Cerebellar nuclear complex (tissue), 1 donor: ENCODE results near the gene PGAM1.
"Not testable (repeated sequence)": the region's sequence is repeated elsewhere in the genome, so short reads cannot be mapped to it uniquely, and the experiment has no call there.

Experiments used
- DNase-seq, 2 experiments: peaks; one replicate each; lab custom pipeline; 2025; lab: John Stamatoyannopoulos, UW

Gene PGAM1

DNA sequence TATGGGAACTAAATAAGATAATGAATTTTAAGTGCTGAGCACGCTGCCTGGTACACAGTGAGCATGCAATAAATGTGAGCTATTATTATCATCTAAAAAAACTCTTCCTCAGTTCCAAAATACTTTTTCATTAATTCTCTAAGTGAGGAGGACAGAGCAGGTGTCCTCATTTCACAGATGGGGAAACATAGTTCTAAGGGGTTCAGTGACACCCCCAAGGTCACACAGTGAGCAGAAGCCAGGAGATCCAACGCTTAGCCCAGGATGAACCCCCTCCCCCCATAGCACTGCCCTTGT, 18.1 kb upstream of the PGAM1 start:
- no peak for DNase-seq

DNA sequence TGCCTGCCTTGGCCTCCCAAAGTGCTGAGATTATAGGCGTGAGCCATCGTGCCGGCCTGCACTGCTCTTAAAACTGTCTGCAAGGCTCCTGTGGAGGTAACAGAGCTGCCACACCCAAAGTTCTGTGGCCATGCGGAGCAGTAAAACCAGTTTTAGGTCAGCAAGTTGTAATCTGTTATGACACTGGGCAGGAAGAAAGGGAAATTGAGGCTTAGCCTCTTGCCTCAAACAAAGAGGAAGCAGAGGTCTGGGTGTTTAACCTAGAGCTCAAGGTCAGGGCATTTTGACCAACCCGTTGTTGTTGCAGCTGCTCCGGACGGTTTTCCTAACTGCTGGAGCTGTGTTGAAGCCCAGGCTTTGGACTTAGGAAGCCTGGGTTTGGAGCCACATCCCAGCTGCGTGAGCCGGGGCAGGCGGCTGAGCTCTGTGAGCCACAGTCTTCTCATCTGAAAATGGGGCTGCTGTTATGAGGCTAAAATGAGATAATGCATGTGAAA, 17.4 kb upstream of the PGAM1 start:
- DNase-seq, result no peak

GRCh38 chr10:97411406-97411805, 14.6 kb upstream of the PGAM1 start:
- DNase-seq, result no peak

DNA sequence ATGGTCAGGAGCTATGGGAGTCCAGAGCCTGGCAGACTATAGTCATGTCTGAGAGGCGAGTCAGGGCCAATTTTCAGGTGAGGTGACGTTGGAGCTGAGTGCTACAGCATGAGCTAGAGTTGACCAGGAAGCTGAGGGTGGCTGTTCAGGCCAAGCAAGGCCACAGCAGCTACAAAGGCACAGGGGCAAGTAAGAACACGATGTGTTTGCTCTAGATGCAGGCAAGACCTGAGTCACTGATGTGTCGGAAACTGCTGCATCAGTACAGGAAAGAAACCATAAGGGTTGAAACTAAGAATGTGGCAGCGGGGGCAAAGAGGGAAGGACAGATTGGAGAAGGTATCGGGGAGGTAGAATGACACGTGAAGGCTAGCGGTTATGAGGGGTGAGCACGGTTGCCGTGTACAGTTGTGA, 13.1 kb upstream of the PGAM1 start:
- DNase-seq, result no peak

DNA sequence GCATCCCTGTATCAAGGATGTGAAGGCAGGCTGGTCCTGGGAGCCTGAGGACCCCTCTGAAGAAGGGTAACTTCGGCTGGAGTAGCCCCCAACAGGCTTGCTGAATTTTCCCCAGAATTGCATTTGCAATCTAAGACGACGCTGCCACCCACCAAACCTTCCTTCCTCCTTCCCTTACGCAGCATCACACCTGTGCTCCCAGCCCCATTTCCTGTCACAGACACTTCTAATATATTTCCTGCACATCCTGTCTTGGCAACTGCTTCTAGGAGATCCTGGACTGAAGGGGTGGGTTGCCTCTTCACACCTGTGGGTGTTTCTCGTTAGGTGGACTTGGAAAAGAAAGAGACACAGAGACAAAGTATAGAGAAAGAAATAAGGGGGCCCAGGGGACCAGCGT, 9.4 kb upstream of the PGAM1 start:
- DNase-seq, result no peak

DNA sequence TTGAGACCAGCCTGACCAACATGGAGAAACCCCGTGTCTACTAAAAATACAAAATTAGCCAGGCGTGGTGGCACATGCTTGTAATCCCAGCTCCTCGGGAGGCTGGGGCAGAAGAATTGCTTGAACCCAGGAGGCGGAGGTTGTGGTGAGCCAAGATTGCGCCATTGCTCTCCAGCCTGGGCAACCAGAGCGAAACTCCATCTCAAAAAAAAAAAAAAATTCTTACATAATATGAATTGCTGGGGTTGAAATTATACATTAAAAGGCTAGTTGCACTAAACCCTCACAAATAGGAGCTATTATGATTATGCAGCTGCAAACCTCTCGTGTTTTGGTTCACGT, 2.3 kb upstream of the PGAM1 start:
- not testable (repeated sequence) for DNase-seq

DNA sequence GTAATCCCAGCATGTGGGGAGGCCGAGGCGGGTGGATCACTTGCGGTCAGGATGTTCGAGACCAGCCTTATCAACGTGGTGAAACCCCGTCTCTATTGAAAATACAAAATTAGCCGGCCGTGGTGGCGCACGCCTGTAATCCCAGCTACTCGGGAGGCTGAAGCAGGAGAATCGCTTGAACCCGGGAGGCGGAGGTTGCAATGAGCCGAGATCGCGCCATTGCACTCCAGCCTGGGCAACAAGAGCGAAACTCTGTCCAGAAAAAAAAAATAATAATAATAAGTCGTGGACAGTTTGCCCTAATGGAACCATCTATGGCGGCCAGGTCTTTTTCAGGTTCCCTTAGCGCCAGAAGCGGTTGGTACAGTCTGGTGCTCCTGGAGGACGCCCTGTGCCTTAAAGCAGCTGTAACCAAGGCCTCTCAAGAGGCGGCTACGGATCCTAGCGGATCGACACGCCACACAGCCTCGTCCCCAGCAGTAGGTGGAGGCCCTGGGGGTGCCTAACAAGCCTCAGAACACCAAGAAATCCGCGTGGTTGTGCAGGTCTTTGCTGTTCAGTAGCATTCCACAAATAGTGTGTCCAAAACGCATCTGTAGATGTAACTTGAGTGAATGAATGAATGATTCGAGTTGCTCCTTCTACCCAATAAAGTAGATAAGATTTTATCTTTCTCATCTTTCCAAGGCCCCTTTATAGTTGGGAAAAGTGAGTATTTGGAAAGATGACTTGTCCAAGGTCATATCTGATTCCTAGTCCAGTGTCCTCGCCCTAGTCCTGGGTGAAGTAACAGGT, 982 bp downstream of the PGAM1 start:
- no peak for DNase-seq

- DNase-seq, result no peak
These were observed 1.7 kb downstream of the PGAM1 start for GRCh38 chr10:97427571-97428179.

GRCh38 chr10:97428572-97428981, 2.6 kb downstream of the PGAM1 start:
- no peak for DNase-seq

- DNase-seq, result no peak
These were observed 8.1 kb downstream of the PGAM1 start for GRCh38 chr10:97434055-97434454.

DNA sequence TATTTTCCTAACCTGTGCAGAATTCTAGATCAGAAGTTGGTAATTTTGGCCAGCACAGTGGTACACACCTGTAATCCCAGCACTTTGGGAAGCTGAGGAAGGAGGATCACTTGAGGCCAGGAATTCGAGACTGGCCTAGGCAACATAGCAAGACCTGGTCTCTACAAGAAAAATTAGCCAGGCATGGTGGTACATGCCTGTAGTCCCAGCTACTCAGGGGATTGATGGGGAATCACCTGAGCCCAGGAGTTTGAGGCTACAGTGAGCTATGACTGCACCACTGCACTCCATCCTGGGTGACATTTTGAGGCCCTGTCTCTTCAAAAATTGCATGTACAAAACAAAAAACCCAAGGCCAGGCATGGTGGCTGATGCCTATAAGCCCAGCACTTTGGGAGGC, 8.6 kb downstream of the PGAM1 start:
- no peak for DNase-seq

- no peak for DNase-seq
These were observed 9.2 kb downstream of the PGAM1 start for GRCh38 chr10:97435211-97435610.

DNA sequence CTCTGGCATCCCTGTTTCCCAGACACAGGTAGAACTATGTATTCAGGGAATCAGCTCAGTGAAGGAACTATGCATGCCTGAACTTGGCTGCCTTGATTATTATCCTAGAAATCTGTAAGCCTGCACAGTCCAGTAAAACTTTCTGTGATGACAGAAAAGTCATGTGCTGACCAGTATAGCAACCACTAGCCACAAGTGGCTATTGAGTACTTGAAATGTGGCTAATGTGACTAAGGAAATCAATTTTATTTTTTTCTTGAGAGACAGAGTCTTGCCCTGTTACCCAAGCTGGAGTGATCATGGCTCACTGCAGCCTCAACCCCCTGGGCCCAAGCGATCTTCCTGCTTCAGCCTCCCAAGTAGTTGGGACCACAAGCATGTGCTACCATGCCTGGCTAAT, 16.3 kb downstream of the PGAM1 start:
- no peak for DNase-seq

DNA sequence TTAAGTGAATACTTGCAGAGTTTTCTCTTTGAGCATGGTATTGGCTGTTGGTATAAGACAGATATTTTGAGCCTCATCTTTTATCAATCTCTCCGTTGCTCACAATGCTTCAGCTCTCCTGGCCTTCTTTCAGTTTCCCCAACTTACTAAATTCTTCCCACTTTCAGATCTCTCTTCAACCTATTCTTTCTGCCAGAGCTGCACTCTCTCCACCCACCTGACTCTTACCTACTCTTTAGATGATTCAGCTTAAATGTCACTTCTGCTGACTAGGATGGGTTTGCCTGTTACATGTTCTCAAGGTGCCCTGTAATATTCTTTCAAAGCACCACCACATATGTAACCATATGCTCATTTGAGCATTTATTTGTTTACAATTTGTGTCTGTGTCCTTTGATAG, 18.2 kb downstream of the PGAM1 start:
- no peak for DNase-seq

GRCh38 chr10:97445357-97445721, 19.3 kb downstream of the PGAM1 start:
- no peak for DNase-seq

DNA sequence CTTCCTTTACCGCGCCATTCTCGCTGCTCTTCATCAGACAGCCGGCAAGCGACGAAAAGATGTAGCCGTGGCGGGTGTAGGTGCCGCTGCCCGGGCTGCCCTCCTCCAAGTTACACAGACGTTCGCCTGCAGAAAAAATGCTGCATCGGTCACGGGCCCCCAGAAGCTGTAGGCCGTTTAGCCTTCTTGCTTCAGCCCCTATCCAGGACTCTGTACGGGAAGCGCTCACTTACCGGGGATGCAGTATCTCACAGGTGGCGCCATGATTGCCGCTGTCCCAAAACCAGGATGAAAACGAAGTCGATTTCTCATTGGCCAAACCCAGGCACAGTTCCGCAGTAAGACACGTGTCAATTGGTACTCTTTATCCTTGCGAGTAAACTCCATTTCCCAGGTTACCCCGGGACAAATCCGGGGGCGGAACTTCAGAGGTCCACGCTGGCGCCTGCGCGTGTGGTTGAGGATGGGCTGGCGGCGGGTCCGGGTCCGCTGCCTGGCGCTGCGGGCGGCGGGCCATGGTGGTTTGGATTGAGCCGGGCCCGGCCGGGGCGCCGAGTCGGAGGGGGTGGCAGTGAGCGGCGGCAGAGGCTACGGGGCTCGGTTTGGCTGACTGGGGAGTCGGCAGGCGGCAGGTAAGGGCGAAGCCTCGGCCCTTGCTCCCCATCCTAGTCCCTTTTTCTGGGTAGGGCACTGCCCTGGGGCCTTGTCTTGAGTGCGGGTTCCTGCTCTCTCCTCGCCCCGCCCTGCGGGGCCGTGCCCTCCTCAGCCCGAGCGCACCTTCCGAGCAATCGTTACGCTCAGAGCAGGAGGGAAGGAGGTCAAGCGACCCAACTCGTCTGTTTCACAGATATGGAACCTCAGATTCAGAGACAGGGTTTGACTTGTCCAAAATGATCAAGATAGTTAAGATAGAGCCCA, 20.0 kb downstream of the PGAM1 start, which contains the start of the genes EXOSC1 and ZDHHC16:
EXOSC1 (minus strand) TSS at position 285 of the 918 bp plus-strand sequence; CDS start at position 264, 21 bp downstream.
ZDHHC16 (plus strand) TSS at position 454 of the 918 bp plus-strand sequence. CDS start 5,501 bp downstream, outside the sequence.
- peak; percentile 75 to 91 for DNase-seq

DNA sequence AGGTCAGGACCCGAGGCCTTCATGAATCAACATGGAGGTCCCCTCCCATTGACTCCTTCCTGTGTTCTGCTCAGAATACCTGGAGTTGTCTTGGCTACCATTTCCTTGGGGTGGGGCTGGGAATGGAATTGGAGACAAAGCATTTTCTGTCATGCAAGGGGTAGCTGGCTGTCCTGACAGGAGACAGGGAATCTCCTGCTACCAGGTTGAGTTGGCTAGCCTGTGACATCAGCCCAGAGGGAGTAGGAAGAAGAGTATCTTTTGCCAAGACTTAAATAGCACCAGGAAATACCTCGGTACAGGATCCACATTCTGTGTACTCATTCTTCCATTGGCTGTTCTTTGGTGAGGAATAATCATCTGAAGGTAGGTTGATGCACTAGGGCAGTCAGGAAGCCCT, 24.8 kb downstream of the PGAM1 start:
- DNase-seq, result no peak

- DNase-seq, result no peak
These were observed 25.6 kb downstream of the PGAM1 start for GRCh38 chr10:97451605-97452004.

- DNase-seq, result no peak
These were observed 26.4 kb downstream of the PGAM1 start for GRCh38 chr10:97452352-97452751.

DNA sequence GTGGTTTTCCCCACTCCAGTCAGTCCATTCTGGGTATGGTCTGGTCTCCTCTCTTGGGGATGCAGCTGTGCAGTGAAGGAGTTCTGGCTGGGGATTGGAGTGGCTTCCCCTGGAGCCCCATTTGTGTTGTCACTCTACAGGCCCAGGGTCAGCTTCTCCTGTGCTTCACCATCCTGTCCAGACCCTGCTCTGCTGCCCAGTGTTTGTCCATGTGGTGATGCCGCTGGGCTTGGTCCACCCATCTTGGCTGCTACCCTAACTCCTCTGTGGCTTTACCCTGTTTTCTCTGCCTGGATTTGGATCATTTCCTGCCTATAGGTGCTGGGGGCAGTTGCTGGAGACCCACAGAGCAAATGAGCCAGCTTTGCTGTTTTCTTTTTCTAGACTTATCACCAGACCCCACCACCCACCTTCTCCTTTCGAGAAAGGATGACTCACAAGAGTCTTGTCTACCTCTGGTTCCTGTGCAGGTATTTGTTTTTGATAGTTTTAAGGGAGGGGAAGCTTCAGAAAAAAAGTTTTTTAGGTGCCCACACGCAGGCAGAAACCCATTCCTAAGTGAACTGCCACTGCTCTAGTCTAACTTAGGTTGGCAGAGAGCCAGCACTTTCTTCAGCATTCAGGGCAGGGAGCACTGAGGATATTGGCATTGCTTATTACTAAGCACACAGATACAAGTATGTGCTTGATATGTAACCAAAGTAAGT, 28.5 kb downstream of the PGAM1 start:
- no peak for DNase-seq

DNA sequence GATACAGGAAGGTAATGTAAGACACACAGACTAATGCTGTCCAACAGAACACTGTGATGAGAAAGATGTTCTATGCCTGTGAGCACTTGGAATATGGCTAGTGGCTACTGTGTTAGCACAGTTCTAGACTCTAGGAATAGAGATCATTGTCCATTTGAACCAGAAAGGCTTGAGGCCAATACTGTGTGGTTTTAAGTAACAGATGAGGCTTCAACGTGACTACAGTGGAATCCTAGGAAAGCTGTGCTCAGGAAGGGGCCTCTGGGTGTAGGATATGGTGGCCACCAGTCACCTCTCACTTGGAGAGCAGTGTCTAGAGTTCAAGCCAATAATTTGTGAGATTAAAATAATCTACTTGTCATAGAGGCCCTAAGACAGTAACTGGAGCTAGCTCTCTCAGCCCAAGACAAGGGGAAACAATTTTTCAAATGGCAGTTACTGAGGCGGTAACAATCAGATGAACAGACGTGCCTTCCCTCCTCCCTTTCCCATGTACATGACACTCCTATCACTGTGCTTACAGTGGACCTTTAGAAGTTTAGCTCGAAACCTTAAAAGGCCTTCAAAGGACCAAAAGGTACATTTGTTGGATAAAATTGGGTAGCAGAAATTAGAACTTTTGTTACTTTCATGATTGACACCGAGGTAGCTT, 30.2 kb downstream of the PGAM1 start:
- DNase-seq, result no peak
